ENCODE data around the gene SLC24A3.

GRCh38 chr20:19712721-19713260 lies 500.3 kb downstream of the SLC24A3 start:
- no peak for TF ChIP-seq EP300 (IDR thresholded peaks at IDR 0.05)
- TF ChIP-seq CTCF (IDR thresholded peaks at IDR 0.05) = no peak
- TF ChIP-seq POLR2A (IDR thresholded peaks at IDR 0.05) = no peak
